HG03280 (cell line): ENCODE results near the gene VSTM2L.

ENCODE experiments used
- ATAC-seq: cut with Tn5 transposase; IDR thresholded peaks from one replicate; pipeline ENCODE4 v1.9.1; 2021; ENCODE audit warnings: mild to moderate bottlenecking, moderate library complexity; ENCODE audit not compliant: unreplicated experiment

VSTM2L gene

GRCh38 chr20:37986044-37986858 lies 83.3 kb downstream of the VSTM2L start:
- ATAC-seq = no peak

DNA sequence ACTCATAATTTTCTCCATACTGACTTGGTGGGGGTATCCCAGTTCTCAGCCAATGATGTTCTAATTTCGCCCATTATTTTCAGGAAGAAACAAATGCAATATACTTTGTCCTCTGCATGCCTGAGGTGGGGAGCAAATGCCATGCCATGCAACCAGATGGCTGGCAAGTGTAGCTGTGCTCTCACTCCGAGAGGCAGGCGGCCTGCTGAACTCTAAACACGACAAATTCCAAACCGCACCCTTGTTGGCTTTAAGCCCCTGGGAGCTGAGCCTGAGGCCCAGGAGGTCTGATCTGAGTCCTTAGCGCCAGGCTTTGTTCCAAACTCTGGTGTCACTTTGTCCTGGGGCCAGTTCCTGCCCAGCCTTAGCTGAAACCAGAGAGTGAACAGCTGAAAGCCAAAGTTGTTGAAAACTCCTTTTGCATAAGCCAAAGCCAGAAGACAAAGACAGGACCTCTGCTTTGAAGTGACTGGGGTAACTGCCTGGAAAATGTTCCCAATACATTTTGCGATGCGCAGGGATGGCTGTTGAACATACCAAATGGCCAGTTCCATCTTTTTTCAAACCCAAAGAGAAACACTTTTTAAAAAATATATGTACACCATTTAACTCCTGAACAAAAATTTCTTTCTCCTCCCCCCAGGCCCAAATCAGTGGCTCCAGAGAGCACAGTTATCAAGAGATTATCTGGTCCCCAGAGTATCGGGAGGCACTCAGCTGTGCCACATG lies 84.1 kb downstream of the VSTM2L start:
- ATAC-seq = no peak

GRCh38 chr20:37987602-37988290 lies 84.8 kb downstream of the VSTM2L start:
- no peak for ATAC-seq

DNA sequence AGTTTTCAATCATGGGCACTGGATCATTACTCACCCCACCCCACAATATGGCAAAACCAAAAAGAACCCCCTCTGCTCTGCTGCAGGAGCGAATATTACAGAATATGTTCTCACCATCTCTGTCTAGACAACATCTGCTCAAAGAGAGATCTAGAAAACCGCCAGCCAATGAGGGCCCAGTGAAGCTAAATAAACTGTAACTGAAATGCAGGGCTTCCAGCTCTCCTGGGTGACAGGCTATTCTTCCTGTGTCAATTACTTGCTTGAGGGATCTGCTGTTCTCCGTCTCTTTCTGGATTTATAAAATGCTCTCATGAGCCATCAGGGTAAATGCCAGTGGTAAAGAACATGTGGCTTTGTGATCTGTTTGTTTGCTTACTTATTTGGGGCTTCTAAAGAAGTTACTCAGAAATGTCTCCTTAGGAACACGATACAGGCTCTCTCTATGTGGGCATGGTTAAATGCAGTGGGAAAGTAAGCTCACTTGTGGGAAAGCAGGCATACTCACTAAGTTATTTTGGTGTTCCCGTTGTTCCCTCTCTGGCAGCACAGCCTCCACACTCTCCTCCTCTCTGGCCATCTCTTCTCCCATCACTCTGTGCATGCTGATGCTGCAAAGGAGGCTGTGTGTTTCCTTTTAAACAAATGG lies 85.5 kb downstream of the VSTM2L start:
- ATAC-seq = no peak

DNA sequence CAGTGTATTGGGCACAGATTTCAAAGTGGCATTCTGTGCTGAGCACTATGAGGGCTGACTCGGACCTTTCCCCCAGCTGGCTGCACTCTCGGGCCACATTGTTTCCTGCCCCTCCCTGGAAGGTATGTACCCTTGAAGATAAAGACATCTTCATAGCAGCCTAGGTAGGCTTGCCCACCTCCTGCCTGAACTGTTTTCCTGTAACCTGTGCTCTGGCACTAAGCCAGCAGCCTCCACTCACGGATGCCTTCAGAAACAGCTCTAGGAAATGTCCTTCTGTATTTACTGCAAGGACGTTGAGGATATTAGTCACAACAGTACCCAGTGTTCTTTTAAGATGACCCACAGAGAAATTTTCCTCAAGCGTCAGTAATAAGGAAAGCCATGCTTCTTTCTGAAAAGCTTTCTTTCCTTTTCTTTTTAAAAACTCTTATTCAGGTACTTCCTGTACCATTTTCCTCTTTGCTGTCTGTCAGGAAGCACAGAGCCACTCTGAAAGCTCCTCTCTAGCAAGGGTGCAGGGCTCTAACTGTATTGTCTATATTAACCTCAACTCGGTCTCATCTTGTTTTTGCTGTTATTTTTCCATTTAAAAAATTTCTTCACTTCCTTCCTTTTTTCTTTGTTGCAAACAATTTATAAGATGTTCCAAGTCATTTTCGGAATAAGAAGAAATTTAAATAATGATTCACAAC lies 86.8 kb downstream of the VSTM2L start:
- ATAC-seq = no peak

DNA sequence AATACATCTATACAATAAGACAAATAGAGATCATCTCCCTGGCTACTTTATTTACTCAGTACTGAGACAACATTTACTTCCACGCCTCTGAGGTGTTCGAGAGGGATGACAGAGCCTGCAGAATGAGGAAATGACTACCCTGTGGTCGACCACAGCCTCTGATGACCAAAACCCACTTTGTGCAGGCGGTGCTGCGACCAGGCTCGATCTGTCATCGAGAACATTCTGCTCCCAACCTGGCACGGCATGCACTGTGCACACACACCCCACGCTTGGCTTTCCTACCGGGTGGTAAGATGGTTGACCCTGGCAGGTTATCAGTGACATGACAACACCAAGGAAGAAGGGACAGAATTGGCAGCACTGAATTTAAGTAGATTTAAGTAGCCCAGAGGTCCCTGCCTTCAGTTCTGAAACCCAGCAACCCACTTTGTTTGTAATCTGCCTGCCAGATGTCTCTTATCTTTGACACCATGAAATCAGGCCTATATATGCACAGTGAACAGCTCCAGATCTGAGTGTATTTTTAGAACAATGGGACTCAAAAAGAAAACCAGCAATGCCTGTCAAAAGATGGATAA lies 87.7 kb downstream of the VSTM2L start:
- ATAC-seq = peak; percentile 93

DNA sequence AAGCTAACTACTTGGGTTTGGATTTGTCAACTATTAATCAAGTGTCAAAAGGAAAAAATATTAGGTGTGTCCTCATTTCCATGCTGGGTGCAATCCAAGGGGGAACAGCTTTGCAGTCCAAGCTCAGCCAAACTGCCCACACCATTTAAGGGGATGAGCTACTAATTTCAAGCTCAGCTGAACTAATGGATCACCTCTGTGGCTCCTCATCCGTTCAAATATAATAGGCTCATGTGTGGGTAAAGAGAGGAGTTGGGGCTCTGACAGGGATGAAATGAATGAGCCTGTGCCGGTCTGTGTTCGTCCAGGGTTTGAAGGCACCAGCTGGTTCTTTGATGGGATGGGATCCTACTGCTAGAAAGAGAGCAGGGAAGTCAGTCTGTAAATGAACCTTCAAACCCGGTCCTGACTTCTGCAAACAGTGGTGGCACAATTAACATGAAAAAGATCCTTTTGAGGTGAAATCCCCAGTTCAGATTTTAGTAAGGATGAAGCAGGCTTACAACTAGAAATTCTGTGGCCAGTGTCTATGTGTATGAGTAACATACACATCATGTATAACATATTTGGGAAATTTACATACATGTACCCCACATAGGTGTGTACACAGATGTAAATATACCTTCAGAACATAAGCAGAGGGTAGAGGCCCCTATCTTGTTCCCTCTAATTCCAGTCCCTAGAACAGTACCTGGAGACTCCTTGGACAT lies 88.4 kb downstream of the VSTM2L start:
- no peak for ATAC-seq

DNA sequence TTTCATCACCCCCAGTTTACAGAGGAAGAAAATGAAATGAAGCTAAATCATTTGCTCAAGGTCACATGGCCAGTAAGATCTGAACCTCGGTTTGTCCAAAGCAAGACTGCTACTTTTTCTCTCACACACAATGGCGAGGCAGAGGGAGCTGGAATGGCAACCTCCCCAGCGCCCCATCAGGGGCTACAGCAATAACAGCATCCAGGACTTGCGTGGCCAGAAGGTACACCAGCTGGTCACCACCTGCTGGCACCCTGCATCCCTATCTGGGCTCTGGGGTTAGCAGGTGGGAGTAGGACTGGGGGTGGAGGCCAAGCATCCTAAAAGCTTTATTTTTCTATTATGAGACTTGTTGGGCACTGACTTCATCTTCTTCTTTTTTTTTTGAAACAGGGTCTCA lies 89.0 kb downstream of the VSTM2L start:
- no peak for ATAC-seq

DNA sequence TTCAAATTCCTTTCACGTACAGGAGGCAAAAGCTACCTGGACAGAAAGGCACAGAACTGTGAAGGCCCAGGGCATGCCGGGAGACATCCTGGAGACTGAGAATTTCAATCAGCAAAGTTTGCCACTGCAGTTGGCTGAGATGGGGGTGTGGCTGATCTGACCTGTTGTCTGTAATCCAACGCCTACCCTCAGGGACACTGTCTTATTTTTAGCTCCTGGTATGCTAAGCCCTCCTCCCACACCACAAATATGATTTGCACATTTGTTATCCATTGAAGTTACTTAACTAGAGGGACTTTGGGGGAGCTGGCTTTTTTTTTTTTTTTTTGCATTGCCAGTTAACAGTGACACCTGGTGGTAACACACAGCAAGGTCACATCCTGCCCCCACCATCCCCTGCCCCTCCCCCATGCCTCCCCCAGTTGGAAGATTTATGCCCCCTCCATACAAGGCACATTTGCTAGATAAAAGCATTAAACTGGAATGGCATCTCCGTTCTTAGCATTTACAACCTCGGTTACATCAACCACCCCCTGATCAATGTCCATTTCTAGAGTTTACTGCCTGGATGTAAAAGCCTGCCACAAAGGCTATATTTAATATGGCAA lies 90.0 kb downstream of the VSTM2L start:
- ATAC-seq = no peak

- ATAC-seq = no peak
Observed at GRCh38 chr20:37994512-37994911, 91.6 kb downstream of the VSTM2L start.
